ENCODE measurements around the gene EFHC1. TPM values are rescaled to one million over a fixed set of nuclear protein-coding genes. Genes with fewer than 3 reads are reported as not detected.

EFHC1 gene
- total RNA-seq, 1 experiment from 2014 or later = 13.2 TPM

GRCh38 chr6:52546678-52547077 is 126.5 kb downstream of the EFHC1 start:
- Histone ChIP-seq H4K20me1 (ENCODE audit: control insufficient read depth, insufficient read depth, insufficient read length) (no peaks in the 10 kb centered on the region), H3K4me2 (ENCODE audit: insufficient read depth, insufficient read length, low read length) (no peak overlapping the region), H3K9me3 (ENCODE audit: control insufficient read depth, low read depth, low read length) (no peaks in the 10 kb centered on the region), H3T11ph (ENCODE audit: low read length) (no peak overlapping the region), H3K56ac (ENCODE audit: insufficient read length, low read depth, low read length) (no peak overlapping the region), H3K23ac (ENCODE audit: insufficient read length, low read depth, low read length) (no peak overlapping the region), H3K79me2 (ENCODE audit: insufficient read depth, low read length) (peaks cover 10% of the 10 kb centered on the region; the same call in 1 of the 2 replicates), H2BK5ac (ENCODE audit: insufficient read length, low read length) (no peak overlapping the region), H2BK12ac (ENCODE audit: insufficient read length, low read depth, low read length) (no peak overlapping the region), H2BK20ac (ENCODE audit: low read depth, low read length, poor library complexity, severe bottlenecking) (no peak overlapping the region), H2AK5ac (ENCODE audit: insufficient read length, low read length) (no peak overlapping the region), H3K18ac (ENCODE audit: insufficient read length, low read depth, low read length) (no peak overlapping the region), H3K27me3 (ENCODE audit: insufficient read depth, low read length) (no peaks in the 10 kb centered on the region), H4K8ac (replicated peaks; ENCODE audit: insufficient read length, low read depth, low read length) (no peak overlapping the region), H3K14ac (ENCODE audit: insufficient read depth, low read length) (no peak overlapping the region), H3K23me2 (ENCODE audit: insufficient read length, low read depth, low read length, poor library complexity, severe bottlenecking) (no peaks in the 10 kb centered on the region), H2BK120ac (ENCODE audit: low read depth, low read length, poor library complexity, severe bottlenecking) (no peak overlapping the region), H4K5ac (ENCODE audit: insufficient read length, low read depth, low read length) (no peak overlapping the region), H4K91ac (ENCODE audit: insufficient read length, low read depth, low read length) (no peak overlapping the region), H3K4me1 (ENCODE audit: insufficient read depth, low read length) (peaks cover 12% of the 10 kb centered on the region), H2BK15ac (ENCODE audit: low read depth, low read length) (no peak overlapping the region), H3K9ac (ENCODE audit: extremely low read depth, insufficient read length, low read length) (no peak overlapping the region), H3K4ac (ENCODE audit: low read depth, low read length) (no peak overlapping the region), H2AFZ (ENCODE audit: low read length) (no peak overlapping the region), H3K79me1 (ENCODE audit: insufficient read depth, low read depth, low read length, poor library complexity, severe bottlenecking) (no peaks in the 10 kb centered on the region), H3K27ac (ENCODE audit: insufficient read length, low read depth, low read length) (no peak overlapping the region)
- Mint-ChIP-seq H3K4me3 (no peak overlapping the region), H3K27ac (peak overlapping the region in 2 of 3 experiments; percentile 6 to 36; a peak in 1 of 7 replicates), H3K9me3 (no peaks in the 10 kb centered on the region), H3K4me1 (peaks cover 49 to 58% of the 10 kb centered on the region in 2 experiments), H3K36me3 (ENCODE audit: insufficient read depth in 1 of 3, low read depth in 3 of 3) (no peaks in the 10 kb centered on the region), H3K27me3 (ENCODE audit: low read depth) (no peaks in the 10 kb centered on the region)
- no CpG with 5 or more reads among the region's 3 CpGs for WGBS (ENCODE audit: extremely low coverage, insufficient read length, low lambda C conversion rate)
- no peak for TF ChIP-seq CTCF (conservative IDR thresholded peaks at IDR 0.05)
- no peak for DNase-seq

Measured in H9 (cell line).